Measurements from ENCODE around the gene PCDH20. TPM values are rescaled to one million over a fixed set of nuclear protein-coding genes. Genes with fewer than 3 reads are reported as not detected.

The PCDH20 gene
- total RNA-seq, 1 donor from 2014 or later, result 0.16 TPM

DNA sequence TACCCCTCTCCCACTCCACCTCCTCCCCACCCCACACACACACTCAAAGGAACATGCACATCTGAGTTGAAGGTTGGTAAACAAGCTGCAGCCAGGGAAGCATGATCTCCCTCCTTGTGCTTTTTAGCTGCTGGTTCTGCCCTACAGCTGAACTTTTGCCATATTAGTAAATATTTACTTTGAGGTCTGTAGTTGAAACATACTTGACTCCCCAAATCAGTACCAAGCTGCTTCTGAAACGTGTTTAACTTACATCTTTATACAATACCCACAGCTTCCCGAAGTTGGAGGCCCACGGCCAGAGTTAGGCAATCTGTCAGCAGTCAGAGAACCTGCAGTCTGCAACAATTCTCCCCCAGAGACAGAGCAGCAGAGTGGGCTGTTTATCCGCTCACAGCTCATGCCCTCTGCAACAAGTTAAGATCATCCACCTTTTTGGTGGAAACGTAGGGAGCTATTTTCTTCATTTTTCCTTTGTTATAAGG is 1.5 kb upstream of the PCDH20 start:
- Histone ChIP-seq H4K20me1 (ENCODE audit: insufficient read depth, low read length) (no peaks in the 10 kb centered on the region), H3K9me3 (ENCODE audit: insufficient read depth, low read depth, low read length) (no peaks in the 10 kb centered on the region), H3K27me3 (ENCODE audit: insufficient read depth, low read length) (peaks cover 25% of the 10 kb centered on the region), H3K79me2 (ENCODE audit: insufficient read depth, low read length) (no peaks in the 10 kb centered on the region), H3K4me3 (ENCODE audit: insufficient read depth, low read depth, low read length) (no peak overlapping the region), H3K27ac (ENCODE audit: low read depth, low read length) (no peak overlapping the region), H3K4me1 (ENCODE audit: insufficient read depth, low read length) (peaks cover 4% of the 10 kb centered on the region), H3K9ac (ENCODE audit: low read length) (no peak overlapping the region), H3K36me3 (ENCODE audit: insufficient read depth, low read length) (no peaks in the 10 kb centered on the region), H3K4me2 (ENCODE audit: low read length) (no peak overlapping the region), H2AFZ (ENCODE audit: low read depth, low read length) (no peak overlapping the region)
- H3K27me3 Mint-ChIP-seq (ENCODE audit: low read depth, unreplicated experiment), result peaks cover 40% of the 10 kb centered on the region
- H3K27ac Mint-ChIP-seq (ENCODE audit: unreplicated experiment), result no peak overlapping the region
- no peak for DNase-seq (ENCODE audit: low read depth)
- TF ChIP-seq EZH2 (IDR thresholded peaks at IDR 0.05; ENCODE audit: insufficient read depth, low read length) (no peak), CTCF (IDR thresholded peaks at IDR 0.05; ENCODE audit: insufficient read depth, low read depth, low read length) (no peak)
- H3K36me3 Mint-ChIP-seq (ENCODE audit: low read depth, unreplicated experiment), result no peaks in the 10 kb centered on the region
- H3K9me3 Mint-ChIP-seq (ENCODE audit: unreplicated experiment), result no peaks in the 10 kb centered on the region
- peaks cover 4% of the 10 kb centered on the region for H3K4me1 Mint-ChIP-seq (ENCODE audit: low read depth, unreplicated experiment)
- no peak overlapping the region for H3K4me3 Mint-ChIP-seq (ENCODE audit: unreplicated experiment)
- no peak for FAIRE-seq

GRCh38 chr13:61415058-61415721 is 459 bp downstream of the PCDH20 start:
- H3K27me3 Mint-ChIP-seq (ENCODE audit: low read depth, unreplicated experiment), result peaks cover 50% of the 10 kb centered on the region
- H3K9me3 ChIP-seq (ENCODE audit: insufficient read depth, low read depth, low read length), result no peaks in the 10 kb centered on the region
- peak overlapping the region; percentile 87 for H3K4me2 ChIP-seq (ENCODE audit: low read length)
- peak overlapping the region; percentile 60 for H2AFZ ChIP-seq (ENCODE audit: low read depth, low read length)
- FAIRE-seq, result no peak
- no peak overlapping the region for H3K9ac ChIP-seq (ENCODE audit: low read length)
- no peaks in the 10 kb centered on the region for H3K9me3 Mint-ChIP-seq (ENCODE audit: unreplicated experiment)
- H3K4me1 Mint-ChIP-seq (ENCODE audit: low read depth, unreplicated experiment), result peaks cover 4% of the 10 kb centered on the region
- peak overlapping the region; percentile 88 for H3K4me3 Mint-ChIP-seq (ENCODE audit: unreplicated experiment)
- H3K79me2 ChIP-seq (ENCODE audit: insufficient read depth, low read length), result no peaks in the 10 kb centered on the region
- TF ChIP-seq EZH2 (IDR thresholded peaks at IDR 0.05; ENCODE audit: insufficient read depth, low read length) (no peak), CTCF (IDR thresholded peaks at IDR 0.05; ENCODE audit: insufficient read depth, low read depth, low read length) (no peak)
- no peaks in the 10 kb centered on the region for H3K36me3 ChIP-seq (ENCODE audit: insufficient read depth, low read length)
- H3K27ac Mint-ChIP-seq (ENCODE audit: unreplicated experiment), result no peak overlapping the region
- peak overlapping the region; percentile 48 for H3K4me3 ChIP-seq (ENCODE audit: insufficient read depth, low read depth, low read length)
- H3K27me3 ChIP-seq (ENCODE audit: insufficient read depth, low read length), result peaks cover 31% of the 10 kb centered on the region
- peak; percentile 36 for DNase-seq (ENCODE audit: low read depth)
- H3K27ac ChIP-seq (ENCODE audit: low read depth, low read length), result no peak overlapping the region
- H3K4me1 ChIP-seq (ENCODE audit: insufficient read depth, low read length), result peaks cover 4% of the 10 kb centered on the region
- H3K36me3 Mint-ChIP-seq (ENCODE audit: low read depth, unreplicated experiment), result no peaks in the 10 kb centered on the region
- no peaks in the 10 kb centered on the region for H4K20me1 ChIP-seq (ENCODE audit: insufficient read depth, low read length)

- Histone ChIP-seq H3K27me3 (ENCODE audit: insufficient read depth, low read length) (peaks cover 31% of the 10 kb centered on the region), H3K9me3 (ENCODE audit: insufficient read depth, low read depth, low read length) (no peaks in the 10 kb centered on the region), H3K36me3 (ENCODE audit: insufficient read depth, low read length) (no peaks in the 10 kb centered on the region), H3K27ac (ENCODE audit: low read depth, low read length) (no peak overlapping the region), H3K4me3 (ENCODE audit: insufficient read depth, low read depth, low read length) (peak overlapping the region; percentile 48), H2AFZ (ENCODE audit: low read depth, low read length) (peak overlapping the region; percentile 60), H3K4me1 (ENCODE audit: insufficient read depth, low read length) (peaks cover 4% of the 10 kb centered on the region), H3K9ac (ENCODE audit: low read length) (no peak overlapping the region), H3K4me2 (ENCODE audit: low read length) (peak overlapping the region; percentile 87), H3K79me2 (ENCODE audit: insufficient read depth, low read length) (no peaks in the 10 kb centered on the region), H4K20me1 (ENCODE audit: insufficient read depth, low read length) (no peaks in the 10 kb centered on the region)
- Mint-ChIP-seq H3K4me3 (ENCODE audit: unreplicated experiment) (peak overlapping the region; percentile 88), H3K27ac (ENCODE audit: unreplicated experiment) (no peak overlapping the region), H3K27me3 (ENCODE audit: low read depth, unreplicated experiment) (peaks cover 50% of the 10 kb centered on the region), H3K9me3 (ENCODE audit: unreplicated experiment) (no peaks in the 10 kb centered on the region), H3K4me1 (ENCODE audit: low read depth, unreplicated experiment) (peaks cover 4% of the 10 kb centered on the region), H3K36me3 (ENCODE audit: low read depth, unreplicated experiment) (no peaks in the 10 kb centered on the region)
- no peak for DNase-seq (ENCODE audit: low read depth)
- no peak for TF ChIP-seq EZH2 (IDR thresholded peaks at IDR 0.05; ENCODE audit: insufficient read depth, low read length)
- no peak for TF ChIP-seq CTCF (IDR thresholded peaks at IDR 0.05; ENCODE audit: insufficient read depth, low read depth, low read length)
- FAIRE-seq, result no peak
Observed at GRCh38 chr13:61414686-61415057, 977 bp downstream of the PCDH20 start.
